CD4-positive, alpha-beta T cell (primary cell): Measurements from ENCODE around the gene MSANTD1. TPM values are rescaled to one million over a fixed set of nuclear protein-coding genes. Genes with fewer than 3 reads are reported as not detected.

Experiments
- ATAC-seq: fragments of 200-7000 bp; cut with Tn5 transposase; one replicate; pipeline ENCODE4 v1.10.0; 2022; ENCODE audit warnings: mild to moderate bottlenecking; ENCODE audit not compliant: poor library complexity
- CTCF ChIA-PET: fragments of 350-600 bp; sonication (Branson Sonifier 250); formaldehyde crosslinking; loops from one replicate; lab custom pipeline; 2021; ENCODE audit warnings: antibody characterized with exemption, inconsistent platforms; lab: Charles Lee
- POLR2A ChIA-PET: fragments of 350-600 bp; sonication (Branson Sonifier 250); formaldehyde crosslinking; loops from one replicate; lab custom pipeline; 2021; ENCODE audit warnings: antibody characterized with exemption, inconsistent platforms; lab: Charles Lee
- DNase-seq, 14 experiments: peaks; one replicate each; pipeline ENCODE4 v3.0.0-alpha.2; 2013 to 2020; ENCODE audit warnings: mixed read lengths in 2 of 14
- H3K27ac ChIP-seq, 2 donors: one replicate each; pipeline versions ENCODE4 v1.5.1 to v1.7.0; 2013; ENCODE audit warnings: low read length in 2 of 2, low read depth in 1 of 2, mild to moderate bottlenecking in 1 of 2
- H3K27me3 ChIP-seq, 2 experiments: 1 replicate in 1 of 2; 2 replicates in 1 of 2; pipeline versions ENCODE4 v1.6.1 to v1.7.0; 2013; ENCODE audit warnings: low read length in 2 of 2, control low read depth in 1 of 2, mild to moderate bottlenecking in 1 of 2, moderate library complexity in 1 of 2; ENCODE audit not compliant: insufficient read depth in 2 of 2, control insufficient read depth in 1 of 2
- H3K36me3 ChIP-seq: one replicate; pipeline ENCODE4 v1.6.1; 2013; ENCODE audit warnings: low read length, control low read depth; ENCODE audit not compliant: insufficient read depth
- H3K4me1 ChIP-seq: one replicate; pipeline ENCODE4 v1.6.1; 2013; ENCODE audit warnings: low read length, control low read depth; ENCODE audit not compliant: insufficient read depth
- H3K4me3 ChIP-seq: one replicate; pipeline ENCODE4 v1.5.1; 2013; ENCODE audit warnings: mild to moderate bottlenecking, low read length, moderate library complexity
- H3K9me3 ChIP-seq, 2 experiments: 1 replicate in 1 of 2; 2 replicates in 1 of 2; pipeline versions ENCODE4 v1.6.1 to v1.7.0; 2013; ENCODE audit warnings: low read length in 2 of 2, mild to moderate bottlenecking in 2 of 2, control low read depth in 1 of 2, moderate library complexity in 1 of 2; ENCODE audit not compliant: control insufficient read depth in 1 of 2, insufficient read depth in 1 of 2
- H3K27ac Mint-ChIP-seq: one replicate; pipeline ENCODE4 v1.8.0; 2020; ENCODE audit warnings: mixed read lengths
- H3K27me3 Mint-ChIP-seq: one replicate; pipeline ENCODE4 v1.8.0; 2021; ENCODE audit warnings: mixed read lengths
- H3K36me3 Mint-ChIP-seq: one replicate; pipeline ENCODE4 v1.8.0; 2021; ENCODE audit warnings: low read depth, mixed read lengths
- H3K4me1 Mint-ChIP-seq: one replicate; pipeline ENCODE4 v1.8.0; 2021; ENCODE audit warnings: low read depth, mixed read lengths
- H3K4me3 Mint-ChIP-seq: one replicate; pipeline ENCODE4 v1.8.0; 2020; ENCODE audit warnings: mild to moderate bottlenecking, mixed read lengths
- H3K9me3 Mint-ChIP-seq: one replicate; pipeline ENCODE4 v1.8.0; 2020; ENCODE audit warnings: mixed read lengths
- intact Hi-C, 2 experiments: fragments of 100-400 bp; cut with DNase I in 1 of 2; cut with micrococcal nuclease in 1 of 2; formaldehyde crosslinking; loops; one replicate each; pipeline versions ENCODE4 v1.15.1 to v1.9.0; 2023 to 2025; cut with DNase I, micrococcal nuclease
- total RNA-seq, 174 experiments: library from RNA in 2 of 174; stranded (reverse) in 2 of 174; gene quantifications; one replicate each; pipeline ENCODE4 v1.2.3 and lab custom pipeline; 2021 to 2026
- TF ChIP-seq, protein P1 (sequence below): fragments of 200-600 bp; IDR thresholded peaks from one replicate; pipeline ENCODE4 v1.8.0; 2022; ENCODE audit warnings: antibody characterized with exemption, mild to moderate bottlenecking

Gene MSANTD1
- total RNA-seq, 2 experiments from 2014 or later: 0.67 to 0.74 TPM

DNA sequence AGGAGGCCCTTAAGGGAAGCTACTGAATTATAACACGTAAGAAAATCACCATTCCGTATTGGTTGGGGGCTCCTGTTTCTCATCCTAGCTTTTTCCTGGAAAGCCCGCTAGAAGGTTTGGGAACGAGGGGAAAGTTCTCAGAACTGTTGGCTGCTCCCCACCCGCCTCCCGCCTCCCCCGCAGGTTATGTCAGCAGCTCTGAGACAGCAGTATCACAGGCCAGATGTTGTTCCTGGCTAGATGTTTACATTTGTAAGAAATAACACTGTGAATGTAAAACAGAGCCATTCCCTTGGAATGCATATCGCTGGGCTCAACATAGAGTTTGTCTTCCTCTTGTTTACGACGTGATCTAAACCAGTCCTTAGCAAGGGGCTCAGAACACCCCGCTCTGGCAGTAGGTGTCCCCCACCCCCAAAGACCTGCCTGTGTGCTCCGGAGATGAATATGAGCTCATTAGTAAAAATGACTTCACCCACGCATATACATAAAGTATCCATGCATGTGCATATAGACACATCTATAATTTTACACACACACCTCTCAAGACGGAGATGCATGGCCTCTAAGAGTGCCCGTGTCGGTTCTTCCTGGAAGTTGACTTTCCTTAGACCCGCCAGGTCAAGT lies 6.9 kb upstream of the MSANTD1 start:
- H3K36me3 Mint-ChIP-seq: peaks cover 40% of the 10 kb centered on the region
- no peak overlapping the region for H3K4me3 Mint-ChIP-seq
- no peak overlapping the region for H3K4me3 ChIP-seq
- H3K9me3 ChIP-seq: no peaks in the 10 kb centered on the region
- H3K9me3 Mint-ChIP-seq: no peaks in the 10 kb centered on the region
- H3K4me1 Mint-ChIP-seq: peaks cover 18% of the 10 kb centered on the region
- no peaks in the 10 kb centered on the region for H3K27me3 Mint-ChIP-seq
- ATAC-seq: no peak
- DNase-seq: no peak
- H3K36me3 ChIP-seq: peaks cover 30% of the 10 kb centered on the region
- no peak overlapping the region for H3K27ac ChIP-seq
- H3K27me3 ChIP-seq: no peaks in the 10 kb centered on the region
- ChIA-PET POLR2A (no interaction called here), CTCF (no interaction called here)
- H3K27ac Mint-ChIP-seq: peak overlapping the region; percentile 51
- TF ChIP-seq, protein P1, sequence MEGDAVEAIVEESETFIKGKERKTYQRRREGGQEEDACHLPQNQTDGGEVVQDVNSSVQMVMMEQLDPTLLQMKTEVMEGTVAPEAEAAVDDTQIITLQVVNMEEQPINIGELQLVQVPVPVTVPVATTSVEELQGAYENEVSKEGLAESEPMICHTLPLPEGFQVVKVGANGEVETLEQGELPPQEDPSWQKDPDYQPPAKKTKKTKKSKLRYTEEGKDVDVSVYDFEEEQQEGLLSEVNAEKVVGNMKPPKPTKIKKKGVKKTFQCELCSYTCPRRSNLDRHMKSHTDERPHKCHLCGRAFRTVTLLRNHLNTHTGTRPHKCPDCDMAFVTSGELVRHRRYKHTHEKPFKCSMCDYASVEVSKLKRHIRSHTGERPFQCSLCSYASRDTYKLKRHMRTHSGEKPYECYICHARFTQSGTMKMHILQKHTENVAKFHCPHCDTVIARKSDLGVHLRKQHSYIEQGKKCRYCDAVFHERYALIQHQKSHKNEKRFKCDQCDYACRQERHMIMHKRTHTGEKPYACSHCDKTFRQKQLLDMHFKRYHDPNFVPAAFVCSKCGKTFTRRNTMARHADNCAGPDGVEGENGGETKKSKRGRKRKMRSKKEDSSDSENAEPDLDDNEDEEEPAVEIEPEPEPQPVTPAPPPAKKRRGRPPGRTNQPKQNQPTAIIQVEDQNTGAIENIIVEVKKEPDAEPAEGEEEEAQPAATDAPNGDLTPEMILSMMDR: no peak
- peaks cover 9% of the 10 kb centered on the region for H3K4me1 ChIP-seq
- intact Hi-C loops: no loop called here

DNA sequence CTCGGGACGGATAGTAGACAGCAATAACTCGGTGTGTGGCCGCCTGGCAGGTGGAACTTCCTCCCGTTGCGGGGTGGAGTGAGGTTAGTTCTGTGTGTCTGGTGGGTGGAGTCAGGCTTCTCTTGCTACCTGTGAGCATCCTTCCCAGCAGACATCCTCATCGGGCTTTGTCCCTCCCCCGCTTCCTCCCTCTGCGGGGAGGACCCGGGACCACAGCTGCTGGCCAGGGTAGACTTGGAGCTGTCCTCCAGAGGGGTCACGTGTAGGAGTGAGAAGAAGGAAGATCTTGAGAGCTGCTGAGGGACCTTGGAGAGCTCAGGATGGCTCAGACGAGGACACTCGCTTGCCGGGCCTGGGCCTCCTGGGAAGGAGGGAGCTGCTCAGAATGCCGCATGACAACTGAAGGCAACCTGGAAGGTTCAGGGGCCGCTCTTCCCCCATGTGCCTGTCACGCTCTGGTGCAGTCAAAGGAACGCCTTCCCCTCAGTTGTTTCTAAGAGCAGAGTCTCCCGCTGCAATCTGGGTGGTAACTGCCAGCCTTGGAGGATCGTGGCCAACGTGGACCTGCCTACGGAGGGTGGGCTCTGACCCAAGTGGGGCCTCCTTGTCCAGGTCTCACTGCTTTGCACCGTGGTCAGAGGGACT lies 5.7 kb upstream of the MSANTD1 start:
- CTCF ChIA-PET: no interaction called here
- Mint-ChIP-seq H3K36me3 (peaks cover 28% of the 10 kb centered on the region), H3K4me1 (peaks cover 18% of the 10 kb centered on the region), H3K9me3 (no peaks in the 10 kb centered on the region), H3K4me3 (no peak overlapping the region), H3K27ac (peak overlapping the region; percentile 51), H3K27me3 (no peaks in the 10 kb centered on the region)
- no peaks in the 10 kb centered on the region for H3K9me3 ChIP-seq
- peak in 5 of 14 experiments; percentile 10 to 44 (median 13) for DNase-seq
- no peak overlapping the region for H3K27ac ChIP-seq
- TF ChIP-seq, protein P1: no peak
- no peaks in the 10 kb centered on the region for H3K27me3 ChIP-seq
- H3K4me1 ChIP-seq: peaks cover 9% of the 10 kb centered on the region
- no peak overlapping the region for H3K4me3 ChIP-seq
- POLR2A ChIA-PET: no interaction called here
- intact Hi-C loops: no loop called here
- H3K36me3 ChIP-seq: peaks cover 22% of the 10 kb centered on the region
- peak; percentile 68 for ATAC-seq

DNA sequence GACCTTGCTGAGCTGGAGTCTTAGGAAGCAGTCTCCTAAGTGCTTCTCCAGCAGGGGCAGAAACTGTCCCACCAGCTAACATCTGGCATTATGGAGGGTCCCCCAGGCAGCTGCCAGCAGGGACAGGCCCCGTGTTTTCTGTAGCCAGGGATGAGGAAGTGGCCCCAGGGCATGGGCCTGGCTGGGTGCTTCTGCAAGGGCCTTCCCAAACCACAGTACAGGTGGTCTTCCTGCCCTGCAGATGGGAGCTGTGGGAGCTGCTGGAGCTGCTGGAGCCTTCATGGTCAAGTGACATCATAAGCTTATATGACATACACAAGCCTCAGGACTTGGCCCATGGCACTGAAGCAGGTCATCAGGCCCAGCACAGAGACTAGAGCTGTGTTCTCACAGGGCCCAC lies 5.0 kb upstream of the MSANTD1 start:
- intact Hi-C loops: no loop called here
- no peaks in the 10 kb centered on the region for H3K27me3 ChIP-seq
- no peak overlapping the region for H3K4me3 Mint-ChIP-seq
- TF ChIP-seq, protein P1: no peak
- peaks cover 21% of the 10 kb centered on the region for H3K36me3 Mint-ChIP-seq
- ATAC-seq (no peak), DNase-seq (no peak)
- H3K9me3 Mint-ChIP-seq: no peaks in the 10 kb centered on the region
- H3K27me3 Mint-ChIP-seq: no peaks in the 10 kb centered on the region
- peaks cover 18% of the 10 kb centered on the region for H3K4me1 Mint-ChIP-seq
- POLR2A ChIA-PET: no interaction called here
- CTCF ChIA-PET: no interaction called here
- no peak overlapping the region for H3K27ac ChIP-seq
- H3K4me3 ChIP-seq: no peak overlapping the region
- no peaks in the 10 kb centered on the region for H3K9me3 ChIP-seq
- peaks cover 9% of the 10 kb centered on the region for H3K4me1 ChIP-seq
- H3K27ac Mint-ChIP-seq: no peak overlapping the region
- peaks cover 16% of the 10 kb centered on the region for H3K36me3 ChIP-seq
